ENCODE measurements around the gene TICRR. TPM values are rescaled to one million over a fixed set of nuclear protein-coding genes. Genes with fewer than 3 reads are reported as not detected.

Gene TICRR
- total and polyA plus RNA-seq, 2 of the 4 experiments (the other 2 are of a cell fraction), result 3.0 to 4.2 TPM

DNA sequence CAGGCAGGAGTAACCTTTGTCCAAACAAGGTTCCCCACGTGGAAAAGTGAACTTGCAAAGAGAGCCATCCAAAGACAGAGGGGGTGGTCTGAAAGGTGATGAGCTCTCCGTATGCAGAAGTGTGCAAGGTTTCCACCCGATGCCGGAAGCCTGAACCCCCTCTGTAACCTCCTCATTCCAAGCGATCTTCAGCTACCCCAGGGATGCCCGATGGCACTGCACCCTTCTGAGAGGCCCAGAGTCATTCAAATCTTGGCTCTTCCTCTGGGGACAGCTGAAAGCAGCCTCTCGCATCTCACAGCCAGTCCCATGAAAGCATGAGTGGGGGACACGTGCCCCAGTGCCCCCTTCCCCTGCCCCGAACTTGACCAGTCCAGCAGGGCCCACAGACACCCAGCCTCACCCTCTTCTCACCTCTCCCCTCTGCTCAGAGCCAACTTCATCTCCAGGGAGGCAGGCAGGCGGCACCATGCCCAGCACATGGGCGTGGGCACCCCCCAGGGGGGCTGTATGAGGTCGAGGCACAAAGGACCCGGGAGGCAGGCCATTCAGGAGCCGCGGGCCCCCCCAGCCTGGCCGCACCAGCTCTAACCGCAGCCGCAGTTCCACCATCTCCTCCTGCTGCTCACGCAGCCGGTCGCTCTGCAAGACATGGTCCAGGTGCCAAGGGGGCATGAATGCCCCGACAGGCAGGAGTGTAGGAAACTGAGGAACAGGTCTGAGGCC lies 71.3 kb downstream of the TICRR start:
- Histone ChIP-seq H3K27me3 (ENCODE audit: control insufficient read depth, insufficient read depth, low read length) (no peaks in the 10 kb centered on the region), H3K9me1 (ENCODE audit: insufficient read depth, low read length) (peaks cover 3% of the 10 kb centered on the region; the same call in 1 of the 2 replicates), H4K91ac (ENCODE audit: insufficient read depth, low read depth, low read length) (no peak overlapping the region), H3K18ac (ENCODE audit: low read depth, low read length) (no peak overlapping the region), H3K9me3 (ENCODE audit: control insufficient read depth, insufficient read depth, low read length) (no peaks in the 10 kb centered on the region), H3K4me3 (ENCODE audit: insufficient read depth, low read depth, low read length) (no peak overlapping the region), H2AK9ac (replicated peaks; ENCODE audit: low read depth, low read length, poor library complexity) (no peak overlapping the region), H3K79me1 (ENCODE audit: low read depth in 1 of 2, low read length in 2 of 2) (peaks cover 0 to 15% of the 10 kb centered on the region in 2 experiments; a peak in 2 of 4 replicates), H2AFZ (replicated peaks; ENCODE audit: low read length, poor library complexity) (no peak overlapping the region), H2AK5ac (ENCODE audit: low read depth, low read length) (no peak overlapping the region), H3K56ac (ENCODE audit: extremely low read depth, insufficient read depth, low read length) (no peak overlapping the region), H4K8ac (ENCODE audit: low read depth in 2 of 2, low read length in 2 of 2) (no peak overlapping the region), H4K5ac (ENCODE audit: low read depth, low read length) (no peak overlapping the region), H3K27ac (ENCODE audit: insufficient read depth, low read length) (no peak overlapping the region), H3K4me1 (ENCODE audit: control insufficient read depth, insufficient read depth, low read length) (peaks cover 2% of the 10 kb centered on the region; the same call in 1 of the 2 replicates), H2BK20ac (ENCODE audit: low read depth, low read length) (no peak overlapping the region), H3K14ac (replicated peaks; ENCODE audit: low read depth, low read length) (no peak overlapping the region), H3K23ac (ENCODE audit: low read depth, low read length) (no peak overlapping the region), H2BK15ac (ENCODE audit: low read depth, low read length) (no peak overlapping the region), H2BK5ac (ENCODE audit: low read depth, low read length, poor library complexity, severe bottlenecking) (no peak overlapping the region), H2BK120ac (ENCODE audit: low read depth, low read length) (no peak overlapping the region), H3K4ac (ENCODE audit: low read depth, low read length) (no peak overlapping the region), H4K20me1 (ENCODE audit: insufficient read depth, low read length) (0 out of 2 replicates have a peak, but pooled peaks cover 3% of the 10 kb centered on the region), H3K9ac (ENCODE audit: low read depth, low read length) (no peak overlapping the region), H3K36me3 (ENCODE audit: control insufficient read depth, insufficient read depth, low read length) (peaks cover 30% of the 10 kb centered on the region), H3K4me2 (ENCODE audit: low read depth, low read length) (no peak overlapping the region)
- CTCF ChIA-PET, result interaction anchor here (0.6 to 1.1 kb wide), 2 partner anchors 15 to 103 kb away, joined by 3 to 4 read pairs; no protein-coding TSS in a partner anchor
- intact Hi-C loops (cut with micrococcal nuclease) (no loop called here), dilution Hi-C loops (cut with HindIII; ENCODE audit: low sequenced_read_pairs, unreplicated experiment) (no loop called here), in situ Hi-C loops (cut with MboI; ENCODE audit: low sequenced_read_pairs) (no loop called here)
- DNase-seq, result no peak
- no peak for ATAC-seq (ENCODE audit: low read depth)
- POLR2A ChIA-PET (ENCODE audit: unreplicated experiment), result no interaction called here
- TF ChIP-seq MAZ (IDR thresholded peaks at IDR 0.05; ENCODE audit: borderline replicate concordance, low read depth, low read length), result no peak
- no peak for TF ChIP-seq MXI1 (IDR thresholded peaks at IDR 0.05; ENCODE audit: borderline replicate concordance, low read depth, low read length)
- no peak for TF ChIP-seq MAFK (IDR thresholded peaks at IDR 0.05; ENCODE audit: low read depth, low read length)
- TF ChIP-seq RCOR1 (IDR thresholded peaks at IDR 0.05; ENCODE audit: insufficient replicate concordance, low read length), result no peak
- no peak for TF ChIP-seq NFE2L2 (IDR thresholded peaks at IDR 0.05; ENCODE audit: low read depth, low read length)
- no peak for TF ChIP-seq SMC3 (IDR thresholded peaks at IDR 0.05; ENCODE audit: low read depth, low read length)
- no peak for TF ChIP-seq BHLHE40 (IDR thresholded peaks at IDR 0.05; ENCODE audit: low read depth, low read length)
- TF ChIP-seq RAD21 (IDR thresholded peaks at IDR 0.05; ENCODE audit: low read length), result no peak
- no peak for TF ChIP-seq CHD1 (IDR thresholded peaks at IDR 0.05; ENCODE audit: low read depth, low read length)
- TF ChIP-seq, protein P1, sequence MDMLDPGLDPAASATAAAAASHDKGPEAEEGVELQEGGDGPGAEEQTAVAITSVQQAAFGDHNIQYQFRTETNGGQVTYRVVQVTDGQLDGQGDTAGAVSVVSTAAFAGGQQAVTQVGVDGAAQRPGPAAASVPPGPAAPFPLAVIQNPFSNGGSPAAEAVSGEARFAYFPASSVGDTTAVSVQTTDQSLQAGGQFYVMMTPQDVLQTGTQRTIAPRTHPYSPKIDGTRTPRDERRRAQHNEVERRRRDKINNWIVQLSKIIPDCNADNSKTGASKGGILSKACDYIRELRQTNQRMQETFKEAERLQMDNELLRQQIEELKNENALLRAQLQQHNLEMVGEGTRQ (IDR thresholded peaks at IDR 0.05; ENCODE audit: low read depth, low read length), result no peak
- TF ChIP-seq, protein P2, sequence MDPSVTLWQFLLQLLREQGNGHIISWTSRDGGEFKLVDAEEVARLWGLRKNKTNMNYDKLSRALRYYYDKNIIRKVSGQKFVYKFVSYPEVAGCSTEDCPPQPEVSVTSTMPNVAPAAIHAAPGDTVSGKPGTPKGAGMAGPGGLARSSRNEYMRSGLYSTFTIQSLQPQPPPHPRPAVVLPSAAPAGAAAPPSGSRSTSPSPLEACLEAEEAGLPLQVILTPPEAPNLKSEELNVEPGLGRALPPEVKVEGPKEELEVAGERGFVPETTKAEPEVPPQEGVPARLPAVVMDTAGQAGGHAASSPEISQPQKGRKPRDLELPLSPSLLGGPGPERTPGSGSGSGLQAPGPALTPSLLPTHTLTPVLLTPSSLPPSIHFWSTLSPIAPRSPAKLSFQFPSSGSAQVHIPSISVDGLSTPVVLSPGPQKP (IDR thresholded peaks at IDR 0.05; ENCODE audit: borderline replicate concordance, low read depth, low read length), result no peak
- TF ChIP-seq RFX5 (IDR thresholded peaks at IDR 0.05; ENCODE audit: low read depth, low read length), result no peak
- TF ChIP-seq CEBPB (IDR thresholded peaks at IDR 0.05; ENCODE audit: low read depth, low read length), result no peak
- TF ChIP-seq, protein P3, sequence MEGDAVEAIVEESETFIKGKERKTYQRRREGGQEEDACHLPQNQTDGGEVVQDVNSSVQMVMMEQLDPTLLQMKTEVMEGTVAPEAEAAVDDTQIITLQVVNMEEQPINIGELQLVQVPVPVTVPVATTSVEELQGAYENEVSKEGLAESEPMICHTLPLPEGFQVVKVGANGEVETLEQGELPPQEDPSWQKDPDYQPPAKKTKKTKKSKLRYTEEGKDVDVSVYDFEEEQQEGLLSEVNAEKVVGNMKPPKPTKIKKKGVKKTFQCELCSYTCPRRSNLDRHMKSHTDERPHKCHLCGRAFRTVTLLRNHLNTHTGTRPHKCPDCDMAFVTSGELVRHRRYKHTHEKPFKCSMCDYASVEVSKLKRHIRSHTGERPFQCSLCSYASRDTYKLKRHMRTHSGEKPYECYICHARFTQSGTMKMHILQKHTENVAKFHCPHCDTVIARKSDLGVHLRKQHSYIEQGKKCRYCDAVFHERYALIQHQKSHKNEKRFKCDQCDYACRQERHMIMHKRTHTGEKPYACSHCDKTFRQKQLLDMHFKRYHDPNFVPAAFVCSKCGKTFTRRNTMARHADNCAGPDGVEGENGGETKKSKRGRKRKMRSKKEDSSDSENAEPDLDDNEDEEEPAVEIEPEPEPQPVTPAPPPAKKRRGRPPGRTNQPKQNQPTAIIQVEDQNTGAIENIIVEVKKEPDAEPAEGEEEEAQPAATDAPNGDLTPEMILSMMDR (conservative IDR thresholded peaks at IDR 0.05; ENCODE audit: low read depth, low read length), result no peak
- 90% methylated on average over 9 of the region's 22 CpGs; no CpG with 5 or more reads in 1 of the 2 experiments for WGBS, 2 experiments (ENCODE audit: extremely low coverage in 2 of 2, insufficient read length in 1 of 2)
- no TSS peak for BruUV-seq (replicated peaks)
